ENCODE measurements around the gene TUSC7. TPM values are rescaled to one million over a fixed set of nuclear protein-coding genes. Genes with fewer than 3 reads are reported as not detected.

TUSC7 gene
- total RNA-seq, 2 donors from 2014 or later, result not detected

DNA sequence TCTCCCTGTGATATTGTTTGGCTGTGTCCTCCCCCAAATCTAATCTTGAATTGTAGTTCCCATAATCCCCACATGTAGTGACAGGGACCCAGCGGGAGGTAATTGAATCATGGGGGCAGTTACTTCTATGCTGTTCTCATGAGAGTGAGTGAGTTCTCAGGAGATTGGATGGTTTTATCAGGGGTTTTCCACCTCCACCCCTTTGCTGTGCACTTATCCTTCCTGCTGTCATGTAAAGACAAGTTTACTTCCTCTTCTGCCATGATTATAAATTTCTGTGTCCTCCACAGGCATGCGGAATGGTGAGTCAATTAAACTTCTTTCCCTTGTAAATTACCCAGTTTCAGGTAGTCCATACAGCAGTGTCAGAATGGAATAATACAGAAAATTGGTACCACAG lies 24.7 kb downstream of the TUSC7 start:
- Histone ChIP-seq H3K9me3 (ENCODE audit: control insufficient read depth, low read length) (peaks cover 12% of the 10 kb centered on the region), H3K27me3 (ENCODE audit: control insufficient read depth, insufficient read depth, low read length, poor library complexity, severe bottlenecking) (no peaks in the 10 kb centered on the region), H3K4me3 (ENCODE audit: low read length) (no peak overlapping the region), H3K27ac (ENCODE audit: low read depth, low read length) (no peak overlapping the region), H3K36me3 (ENCODE audit: control insufficient read depth, insufficient read depth, low read length) (no peaks in the 10 kb centered on the region), H3K9ac (ENCODE audit: extremely low read depth, low read length, poor library complexity, severe bottlenecking) (no peak overlapping the region), H3K4me1 (ENCODE audit: control insufficient read depth, insufficient read depth, low read length) (no peaks in the 10 kb centered on the region)
- H3K4me1 Mint-ChIP-seq, result peaks cover 4% of the 10 kb centered on the region
- no peaks in the 10 kb centered on the region for H3K27me3 Mint-ChIP-seq (ENCODE audit: insufficient read depth)
- no peak overlapping the region for H3K4me3 Mint-ChIP-seq
- no peak for TF ChIP-seq CTCF (conservative IDR thresholded peaks at IDR 0.05)
- peaks cover 27% of the 10 kb centered on the region for H3K9me3 Mint-ChIP-seq
- DNase-seq, result no peak
- peaks cover 3% of the 10 kb centered on the region for H3K36me3 Mint-ChIP-seq (ENCODE audit: low read depth)
- H3K27ac Mint-ChIP-seq, result no peak overlapping the region
- 87% methylated on average over 2 of the region's 2 CpGs; no CpG with 5 or more reads in 1 of the 2 experiments for WGBS, 2 experiments (ENCODE audit: insufficient coverage in 1 of 2, insufficient read length in 1 of 2)

DNA sequence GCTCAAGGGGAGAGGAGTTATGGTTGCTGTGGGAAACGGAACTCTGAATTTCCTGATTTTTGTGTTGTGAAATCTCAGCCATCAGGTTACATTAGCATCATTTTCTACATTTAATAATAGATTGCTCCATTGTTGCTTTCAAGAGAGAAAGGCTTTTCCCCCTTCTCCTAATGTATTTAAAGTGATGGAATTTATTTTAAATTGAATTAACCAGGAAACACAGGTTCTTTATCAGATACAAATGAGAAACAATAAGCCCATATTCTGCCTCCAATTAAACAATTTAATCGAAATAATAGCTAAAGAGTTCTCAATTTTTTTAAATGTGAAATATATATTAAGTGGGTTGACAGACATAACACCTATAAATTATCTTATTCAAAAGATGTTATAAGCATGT lies 30.1 kb downstream of the TUSC7 start:
- peaks cover 20% of the 10 kb centered on the region for H3K9me3 Mint-ChIP-seq
- Histone ChIP-seq H3K9ac (ENCODE audit: extremely low read depth, low read length, poor library complexity, severe bottlenecking) (no peak overlapping the region), H3K36me3 (ENCODE audit: control insufficient read depth, insufficient read depth, low read length) (no peaks in the 10 kb centered on the region), H3K27ac (ENCODE audit: low read depth, low read length) (no peak overlapping the region), H3K4me3 (ENCODE audit: low read length) (no peak overlapping the region), H3K27me3 (ENCODE audit: control insufficient read depth, insufficient read depth, low read length, poor library complexity, severe bottlenecking) (no peaks in the 10 kb centered on the region), H3K4me1 (ENCODE audit: control insufficient read depth, insufficient read depth, low read length) (peaks cover 7% of the 10 kb centered on the region), H3K9me3 (ENCODE audit: control insufficient read depth, low read length) (peaks cover 12% of the 10 kb centered on the region)
- H3K27ac Mint-ChIP-seq, result no peak overlapping the region
- no peak for DNase-seq
- TF ChIP-seq CTCF (conservative IDR thresholded peaks at IDR 0.05), result no peak
- 80% methylated on average over 1 of the region's 2 CpGs; no CpG with 5 or more reads in 1 of the 2 experiments for WGBS, 2 experiments (ENCODE audit: insufficient coverage in 1 of 2, insufficient read length in 1 of 2)
- H3K4me3 Mint-ChIP-seq, result no peak overlapping the region
- H3K4me1 Mint-ChIP-seq, result peaks cover 20% of the 10 kb centered on the region
- H3K27me3 Mint-ChIP-seq (ENCODE audit: insufficient read depth), result peaks cover under 1% of the 10 kb centered on the region
- peaks cover 3% of the 10 kb centered on the region for H3K36me3 Mint-ChIP-seq (ENCODE audit: low read depth)

DNA sequence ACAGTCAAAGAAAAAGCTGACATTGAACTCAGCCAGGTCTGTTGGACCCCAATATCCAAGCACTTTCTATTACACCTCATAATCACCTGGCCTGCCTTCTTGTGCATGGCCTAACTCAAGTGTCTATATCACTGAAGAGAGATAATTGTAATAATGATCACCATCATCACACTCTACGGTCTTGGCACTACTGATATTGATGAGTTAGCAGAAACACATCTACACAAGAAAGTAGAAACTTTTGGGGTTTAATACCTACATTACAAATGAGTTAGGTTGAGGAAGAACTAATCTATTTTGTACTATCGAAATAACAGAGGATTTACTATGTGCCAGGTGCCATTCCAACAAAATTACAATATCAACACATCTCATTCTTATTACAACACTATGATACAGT lies 30.7 kb downstream of the TUSC7 start:
- H3K4me1 ChIP-seq (ENCODE audit: control insufficient read depth, insufficient read depth, low read length), result peaks cover 7% of the 10 kb centered on the region
- Mint-ChIP-seq H3K27ac (no peak overlapping the region), H3K36me3 (ENCODE audit: low read depth) (peaks cover 3% of the 10 kb centered on the region), H3K4me1 (peaks cover 20% of the 10 kb centered on the region), H3K27me3 (ENCODE audit: insufficient read depth) (peaks cover 3% of the 10 kb centered on the region), H3K4me3 (no peak overlapping the region), H3K9me3 (peaks cover 14% of the 10 kb centered on the region)
- H3K9ac ChIP-seq (ENCODE audit: extremely low read depth, low read length, poor library complexity, severe bottlenecking), result no peak overlapping the region
- peaks cover 6% of the 10 kb centered on the region for H3K9me3 ChIP-seq (ENCODE audit: control insufficient read depth, low read length)
- WGBS, 2 experiments (ENCODE audit: insufficient coverage in 1 of 2, insufficient read length in 1 of 2), result 96% methylated on average over 2 of the region's 2 CpGs; no CpG with 5 or more reads in 1 of the 2 experiments
- no peak overlapping the region for H3K27ac ChIP-seq (ENCODE audit: low read depth, low read length)
- TF ChIP-seq CTCF (conservative IDR thresholded peaks at IDR 0.05), result no peak
- H3K36me3 ChIP-seq (ENCODE audit: control insufficient read depth, insufficient read depth, low read length), result no peaks in the 10 kb centered on the region
- DNase-seq, result no peak
- H3K27me3 ChIP-seq (ENCODE audit: control insufficient read depth, insufficient read depth, low read length, poor library complexity, severe bottlenecking), result no peaks in the 10 kb centered on the region
- H3K4me3 ChIP-seq (ENCODE audit: low read length), result no peak overlapping the region
